Measurements from ENCODE around the gene TPK1.

DNA sequence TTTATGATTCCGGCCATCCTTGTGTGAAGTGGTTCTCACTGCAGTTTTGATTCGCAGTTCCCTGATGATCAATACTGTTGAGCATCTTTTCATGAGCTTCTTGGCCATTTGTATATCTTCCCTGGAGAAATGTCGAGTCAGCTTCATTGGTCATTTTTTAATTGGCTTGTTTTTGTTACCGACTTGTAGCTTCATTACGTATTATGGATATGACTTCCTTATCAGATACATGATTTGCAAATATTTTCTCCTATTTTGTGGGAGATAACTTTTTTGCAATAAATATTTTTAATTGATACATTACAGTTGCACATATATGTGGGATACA, 27.4 kb upstream of the TPK1 start:
- TF ChIP-seq, protein P1, sequence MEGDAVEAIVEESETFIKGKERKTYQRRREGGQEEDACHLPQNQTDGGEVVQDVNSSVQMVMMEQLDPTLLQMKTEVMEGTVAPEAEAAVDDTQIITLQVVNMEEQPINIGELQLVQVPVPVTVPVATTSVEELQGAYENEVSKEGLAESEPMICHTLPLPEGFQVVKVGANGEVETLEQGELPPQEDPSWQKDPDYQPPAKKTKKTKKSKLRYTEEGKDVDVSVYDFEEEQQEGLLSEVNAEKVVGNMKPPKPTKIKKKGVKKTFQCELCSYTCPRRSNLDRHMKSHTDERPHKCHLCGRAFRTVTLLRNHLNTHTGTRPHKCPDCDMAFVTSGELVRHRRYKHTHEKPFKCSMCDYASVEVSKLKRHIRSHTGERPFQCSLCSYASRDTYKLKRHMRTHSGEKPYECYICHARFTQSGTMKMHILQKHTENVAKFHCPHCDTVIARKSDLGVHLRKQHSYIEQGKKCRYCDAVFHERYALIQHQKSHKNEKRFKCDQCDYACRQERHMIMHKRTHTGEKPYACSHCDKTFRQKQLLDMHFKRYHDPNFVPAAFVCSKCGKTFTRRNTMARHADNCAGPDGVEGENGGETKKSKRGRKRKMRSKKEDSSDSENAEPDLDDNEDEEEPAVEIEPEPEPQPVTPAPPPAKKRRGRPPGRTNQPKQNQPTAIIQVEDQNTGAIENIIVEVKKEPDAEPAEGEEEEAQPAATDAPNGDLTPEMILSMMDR (IDR thresholded peaks at IDR 0.05), result no peak
- no peak for TF ChIP-seq POLR2A (IDR thresholded peaks at IDR 0.05)

Measured in right lobe of liver (tissue), 4 donors.